Central memory CD8-positive, alpha-beta T cell (primary cell): ENCODE measurements around the gene GLUL.
"Not testable (repeated sequence)": the region's sequence is repeated elsewhere in the genome, so short reads cannot be mapped to it uniquely, and the experiment has no call there.

ENCODE experiments used
- ATAC-seq: fragments of 150-1000 bp; cut with Tn5 transposase; replicated peaks from 2 replicates; pipeline ENCODE4 v1.10.0; 2022; ENCODE audit warnings: mild to moderate bottlenecking, moderate FRiP score, moderate number of reproducible peaks; ENCODE audit not compliant: poor library complexity, severe bottlenecking; ENCODE audit errors: extremely low read depth
- DNase-seq, 2 donors: peaks; one replicate each; pipeline ENCODE4 v3.0.0; 2021; ENCODE audit warnings: low spot score in 2 of 2
- H3K27ac Mint-ChIP-seq: one replicate; pipeline ENCODE4 v1.8.0; 2022; ENCODE audit warnings: low read depth, mild to moderate bottlenecking, moderate library complexity, mixed read lengths
- H3K27me3 Mint-ChIP-seq: one replicate; pipeline ENCODE4 v1.8.0; 2022; ENCODE audit warnings: mixed read lengths
- H3K36me3 Mint-ChIP-seq: one replicate; pipeline ENCODE4 v1.8.0; 2022; ENCODE audit warnings: mild to moderate bottlenecking, moderate library complexity, mixed read lengths; ENCODE audit not compliant: insufficient read depth
- H3K4me1 Mint-ChIP-seq: one replicate; pipeline ENCODE4 v1.8.0; 2022; ENCODE audit warnings: mixed read lengths
- H3K4me3 Mint-ChIP-seq: one replicate; pipeline ENCODE4 v1.8.0; 2022; ENCODE audit warnings: mild to moderate bottlenecking, moderate library complexity, mixed read lengths
- H3K9me3 Mint-ChIP-seq: one replicate; pipeline ENCODE4 v1.8.0; 2022; ENCODE audit warnings: mixed read lengths

Gene GLUL

GRCh38 chr1:182347019-182347418 lies 44.6 kb downstream of the GLUL start:
- no peak overlapping the region for H3K4me3 Mint-ChIP-seq
- H3K9me3 Mint-ChIP-seq, result no peaks in the 10 kb centered on the region
- ATAC-seq, result no peak
- no peaks in the 10 kb centered on the region for H3K27me3 Mint-ChIP-seq
- no peaks in the 10 kb centered on the region for H3K4me1 Mint-ChIP-seq
- peaks cover 2% of the 10 kb centered on the region for H3K36me3 Mint-ChIP-seq
- DNase-seq, result no peak
- no peak overlapping the region for H3K27ac Mint-ChIP-seq

GRCh38 chr1:182340233-182341058 lies 51.1 kb downstream of the GLUL start:
- ATAC-seq (no peak), DNase-seq (no peak)
- no peaks in the 10 kb centered on the region for H3K4me1 Mint-ChIP-seq
- no peaks in the 10 kb centered on the region for H3K36me3 Mint-ChIP-seq
- H3K27me3 Mint-ChIP-seq, result peaks cover 9% of the 10 kb centered on the region
- no peak overlapping the region for H3K27ac Mint-ChIP-seq
- H3K9me3 Mint-ChIP-seq, result no peaks in the 10 kb centered on the region
- H3K4me3 Mint-ChIP-seq, result no peak overlapping the region

- Mint-ChIP-seq H3K27me3 (peaks cover 10% of the 10 kb centered on the region), H3K4me1 (no peaks in the 10 kb centered on the region), H3K27ac (no peak overlapping the region), H3K4me3 (no peak overlapping the region), H3K36me3 (peaks cover 2% of the 10 kb centered on the region), H3K9me3 (no peaks in the 10 kb centered on the region)
- ATAC-seq (no peak), DNase-seq (no peak)
Measured at GRCh38 chr1:182339684-182340083, 51.9 kb downstream of the GLUL start.

GRCh38 chr1:182338806-182339370 lies 52.7 kb downstream of the GLUL start:
- no peak for DNase-seq
- H3K4me1 Mint-ChIP-seq, result no peaks in the 10 kb centered on the region
- peaks cover 2% of the 10 kb centered on the region for H3K36me3 Mint-ChIP-seq
- H3K27ac Mint-ChIP-seq, result no peak overlapping the region
- H3K4me3 Mint-ChIP-seq, result no peak overlapping the region
- H3K9me3 Mint-ChIP-seq, result no peaks in the 10 kb centered on the region
- peaks cover 10% of the 10 kb centered on the region for H3K27me3 Mint-ChIP-seq
- ATAC-seq, result no peak

GRCh38 chr1:182337736-182338571 lies 53.6 kb downstream of the GLUL start:
- Mint-ChIP-seq H3K36me3 (peaks cover 2% of the 10 kb centered on the region), H3K9me3 (no peaks in the 10 kb centered on the region), H3K27ac (no peak overlapping the region), H3K27me3 (peaks cover 10% of the 10 kb centered on the region), H3K4me3 (no peak overlapping the region), H3K4me1 (no peaks in the 10 kb centered on the region)
- ATAC-seq (no peak), DNase-seq (no peak)

- Mint-ChIP-seq H3K9me3 (no peaks in the 10 kb centered on the region), H3K27me3 (peaks cover 10% of the 10 kb centered on the region), H3K4me1 (no peaks in the 10 kb centered on the region), H3K4me3 (no peak overlapping the region), H3K36me3 (peaks cover 2% of the 10 kb centered on the region), H3K27ac (no peak overlapping the region)
- no peak for DNase-seq
- ATAC-seq, result no peak
Measured at GRCh38 chr1:182335771-182336566, 55.6 kb downstream of the GLUL start.

GRCh38 chr1:182333071-182333571 lies 58.5 kb downstream of the GLUL start:
- not testable (repeated sequence) for ATAC-seq, H3K9me3 Mint-ChIP-seq, H3K27me3 Mint-ChIP-seq, DNase-seq, H3K4me1 Mint-ChIP-seq, H3K36me3 Mint-ChIP-seq, H3K4me3 Mint-ChIP-seq, H3K27ac Mint-ChIP-seq

- Mint-ChIP-seq H3K4me3 (no peak overlapping the region), H3K27ac (no peak overlapping the region), H3K4me1 (no peaks in the 10 kb centered on the region), H3K27me3 (peaks cover 10% of the 10 kb centered on the region), H3K36me3 (peaks cover 3% of the 10 kb centered on the region), H3K9me3 (no peaks in the 10 kb centered on the region)
- no peak for DNase-seq
- ATAC-seq, result no peak
Measured at GRCh38 chr1:182332261-182333060, 59.1 kb downstream of the GLUL start.
